ENCODE results near the gene SURF6. TPM values are rescaled to one million over a fixed set of nuclear protein-coding genes. Genes with fewer than 3 reads are reported as not detected.

The SURF6 gene
- total and polyA plus RNA-seq, 8 donors = 5.8 to 19.8 (median 9.8) TPM

DNA sequence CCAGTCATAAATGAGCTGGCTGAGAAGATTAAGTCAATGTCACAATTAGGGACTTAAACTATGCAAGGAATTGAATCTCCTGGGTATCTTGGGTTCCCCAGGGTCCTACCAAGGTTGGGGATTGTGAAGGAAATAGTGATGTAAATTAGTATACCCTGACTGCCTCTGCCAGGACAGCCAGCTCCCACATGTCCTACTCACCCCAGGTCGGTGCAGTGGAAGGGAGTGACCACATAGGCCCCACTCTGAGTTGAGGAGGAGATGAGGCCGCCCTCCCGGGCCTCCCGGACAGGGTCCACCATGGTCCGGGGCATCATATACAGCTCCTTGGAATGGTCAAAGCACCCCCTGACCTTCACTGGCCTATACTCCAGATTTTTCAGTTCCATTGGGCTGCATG lies 17.6 kb upstream of the SURF6 start:
- ATAC-seq (no peak), DNase-seq (no peak), FAIRE-seq (no peak)
- TF ChIP-seq, protein P1, sequence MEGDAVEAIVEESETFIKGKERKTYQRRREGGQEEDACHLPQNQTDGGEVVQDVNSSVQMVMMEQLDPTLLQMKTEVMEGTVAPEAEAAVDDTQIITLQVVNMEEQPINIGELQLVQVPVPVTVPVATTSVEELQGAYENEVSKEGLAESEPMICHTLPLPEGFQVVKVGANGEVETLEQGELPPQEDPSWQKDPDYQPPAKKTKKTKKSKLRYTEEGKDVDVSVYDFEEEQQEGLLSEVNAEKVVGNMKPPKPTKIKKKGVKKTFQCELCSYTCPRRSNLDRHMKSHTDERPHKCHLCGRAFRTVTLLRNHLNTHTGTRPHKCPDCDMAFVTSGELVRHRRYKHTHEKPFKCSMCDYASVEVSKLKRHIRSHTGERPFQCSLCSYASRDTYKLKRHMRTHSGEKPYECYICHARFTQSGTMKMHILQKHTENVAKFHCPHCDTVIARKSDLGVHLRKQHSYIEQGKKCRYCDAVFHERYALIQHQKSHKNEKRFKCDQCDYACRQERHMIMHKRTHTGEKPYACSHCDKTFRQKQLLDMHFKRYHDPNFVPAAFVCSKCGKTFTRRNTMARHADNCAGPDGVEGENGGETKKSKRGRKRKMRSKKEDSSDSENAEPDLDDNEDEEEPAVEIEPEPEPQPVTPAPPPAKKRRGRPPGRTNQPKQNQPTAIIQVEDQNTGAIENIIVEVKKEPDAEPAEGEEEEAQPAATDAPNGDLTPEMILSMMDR (IDR thresholded peaks at IDR 0.05) = no peak
- no peak overlapping the region for H3K27ac ChIP-seq
- H3K4me3 ChIP-seq = no peak overlapping the region
- peaks cover 15 to 28% (median 17%) of the 10 kb centered on the region in 3 donors for H3K4me1 ChIP-seq
- H3K27me3 ChIP-seq = no peaks in the 10 kb centered on the region
- peaks cover 13 to 38% (median 32%) of the 10 kb centered on the region in 3 donors for H3K36me3 ChIP-seq
- WGBS, 2 donors = 84 to 92% methylated on average over 5 of the region's 5 CpGs
- no peaks in the 10 kb centered on the region for H3K9me3 ChIP-seq
- intact Hi-C loops (cut with DNase I) = loop anchor here in 1 of 3 donors (10.0 kb wide), 1 partner anchor 309 kb away; no protein-coding TSS in a partner anchor

DNA sequence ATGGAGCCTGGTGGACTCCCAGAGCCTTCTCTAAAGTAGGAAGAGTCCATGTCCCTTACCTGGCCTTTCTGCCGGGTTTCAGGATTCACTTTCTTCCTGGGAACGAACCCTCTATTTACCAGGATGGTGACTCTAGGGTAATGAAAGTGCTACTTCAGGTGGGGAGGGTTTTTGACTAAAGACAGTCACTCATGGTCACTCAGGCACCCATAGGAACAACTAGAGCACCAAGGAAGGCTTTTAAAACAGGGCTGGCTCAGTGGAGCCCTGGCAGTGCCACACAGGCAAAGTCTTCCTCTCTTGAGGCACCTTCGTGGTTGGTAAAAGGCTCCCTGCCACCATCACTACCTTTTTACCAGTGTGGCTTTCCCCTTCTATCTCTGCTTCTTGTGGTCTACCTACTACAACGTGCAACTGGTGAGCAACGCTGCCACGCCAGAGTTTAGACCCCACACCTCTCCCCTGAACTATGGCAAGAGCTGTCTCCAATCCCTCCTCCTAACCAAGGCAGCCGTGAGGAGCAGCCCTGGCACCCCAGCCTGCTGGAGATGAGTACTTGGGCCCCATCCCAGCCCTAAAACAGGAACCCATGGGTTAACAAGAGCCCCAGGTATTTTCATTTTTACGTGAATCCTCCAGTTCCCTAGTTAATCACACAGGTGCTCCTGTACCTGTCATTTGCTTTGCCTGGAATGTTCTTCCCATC lies 16.8 kb upstream of the SURF6 start:
- no peaks in the 10 kb centered on the region for H3K9me3 ChIP-seq
- no peak overlapping the region for H3K27ac ChIP-seq
- no peaks in the 10 kb centered on the region for H3K27me3 ChIP-seq
- ATAC-seq (no peak), DNase-seq (peak in 1 of 6 donors; percentile 51), FAIRE-seq (no peak)
- peaks cover 13 to 38% (median 32%) of the 10 kb centered on the region in 3 donors for H3K36me3 ChIP-seq
- peaks cover 15 to 27% (median 17%) of the 10 kb centered on the region in 3 donors for H3K4me1 ChIP-seq
- H3K4me3 ChIP-seq = no peak overlapping the region
- intact Hi-C loops (cut with DNase I) = loop anchor here in 1 of 3 donors (10.0 kb wide), 1 partner anchor 308 kb away; no protein-coding TSS in a partner anchor
- WGBS, 2 donors = 66 to 69% methylated on average over 8 of the region's 8 CpGs
- TF ChIP-seq, protein P1 (IDR thresholded peaks at IDR 0.05) = no peak

DNA sequence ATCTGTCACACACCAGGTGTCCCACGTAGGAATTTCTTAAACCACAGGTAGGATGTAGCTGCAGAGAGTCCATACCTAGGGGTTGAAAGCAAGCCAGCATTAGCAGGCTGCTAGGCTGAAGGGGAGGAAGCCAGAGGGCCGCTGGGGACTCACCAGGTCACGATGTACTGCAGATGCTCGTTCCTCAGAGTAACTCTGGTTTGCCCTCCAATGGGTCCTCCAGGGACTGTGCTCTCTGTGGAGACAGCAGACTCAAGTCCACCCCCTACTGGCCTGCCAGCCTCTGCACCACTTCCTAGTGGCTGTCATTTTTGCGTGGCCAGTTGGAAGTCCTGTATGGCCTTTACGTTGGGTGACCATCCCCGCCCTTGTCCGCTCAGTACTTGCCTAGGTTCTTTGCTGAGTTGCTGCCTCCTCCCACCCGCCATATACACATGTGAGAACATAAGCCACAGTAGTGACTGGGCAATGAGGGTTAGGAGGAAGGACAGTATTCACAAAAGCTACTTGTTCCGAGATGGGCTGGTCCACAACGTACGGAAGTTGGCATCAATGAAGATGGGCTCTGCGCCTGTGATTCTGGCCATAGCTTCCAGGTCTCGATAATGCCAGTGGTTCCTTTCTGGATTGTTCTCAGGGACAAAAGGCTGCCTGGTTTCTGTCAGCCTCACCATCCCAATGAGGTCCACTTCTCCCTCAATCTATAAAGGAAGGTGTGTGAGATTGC lies 16.1 kb upstream of the SURF6 start:
- ATAC-seq (no peak), DNase-seq (peak in 1 of 6 donors; percentile 69), FAIRE-seq (no peak)
- 81 to 88% methylated on average over 14 of the region's 14 CpGs for WGBS, 2 donors
- TF ChIP-seq, protein P1 (IDR thresholded peaks at IDR 0.05) = peak in 2 of 4 donors; percentile 17 to 25
- Histone ChIP-seq H3K9me3 (no peaks in the 10 kb centered on the region), H3K4me3 (no peak overlapping the region), H3K36me3 (peaks cover 13 to 38% (median 32%) of the 10 kb centered on the region in 3 donors), H3K27me3 (no peaks in the 10 kb centered on the region), H3K27ac (no peak overlapping the region), H3K4me1 (peaks cover 11 to 20% (median 15%) of the 10 kb centered on the region in 3 donors)
- intact Hi-C loops (cut with DNase I) = loop anchor here in 1 of 3 donors (10.0 kb wide), 1 partner anchor 307 kb away; no protein-coding TSS in a partner anchor

DNA sequence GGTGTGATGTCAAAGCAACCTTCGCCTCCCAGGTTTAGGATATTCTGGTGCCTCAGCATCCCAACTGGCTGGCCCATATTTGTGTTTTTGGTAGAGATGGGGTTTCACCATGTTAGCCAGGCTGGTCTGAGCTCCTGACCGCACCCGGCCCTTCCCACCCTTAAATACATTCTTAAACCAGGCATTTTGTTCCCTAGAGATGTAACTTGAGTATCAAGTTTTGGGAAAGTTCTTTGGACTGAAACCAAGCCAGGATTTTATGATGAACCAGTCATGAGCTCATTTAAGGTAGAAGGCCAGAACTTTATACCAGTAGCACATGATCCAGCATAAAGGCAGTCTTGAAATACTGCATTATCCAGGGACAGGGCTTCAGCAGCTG lies 15.5 kb upstream of the SURF6 start:
- Histone ChIP-seq H3K27ac (no peak overlapping the region), H3K4me3 (no peak overlapping the region), H3K36me3 (peaks cover 13 to 38% (median 32%) of the 10 kb centered on the region in 3 donors), H3K9me3 (no peaks in the 10 kb centered on the region), H3K27me3 (no peaks in the 10 kb centered on the region), H3K4me1 (peaks cover 14 to 21% (median 15%) of the 10 kb centered on the region in 3 donors)
- ATAC-seq (no peak), DNase-seq (no peak), FAIRE-seq (no peak)
- TF ChIP-seq, protein P1 (IDR thresholded peaks at IDR 0.05) = no peak
- WGBS, 2 donors = 98 to 100% methylated on average over 3 of the region's 3 CpGs
- intact Hi-C loops (cut with DNase I) = loop anchor here in 1 of 3 donors (10.0 kb wide), 1 partner anchor 307 kb away; no protein-coding TSS in a partner anchor

All from pancreas (tissue), 10 donors.